Omental fat pad (tissue), 4 donors: ENCODE measurements around the gene TBC1D10B. TPM values are rescaled to one million over a fixed set of nuclear protein-coding genes. Genes with fewer than 3 reads are reported as not detected.
"Not testable (repeated sequence)": the region's sequence is repeated elsewhere in the genome, so short reads cannot be mapped to it uniquely, and the experiment has no call there.

ENCODE experiments used
- ATAC-seq: fragments of 150-250 bp; one replicate; pipeline ENCODE4 v1.9.1; 2016; ENCODE audit warnings: mild to moderate bottlenecking, moderate library complexity; ENCODE audit not compliant: low FRiP score
- DNase-seq: peaks from one replicate; pipeline ENCODE4 v3.0.0-alpha.2; 2019; ENCODE audit warnings: low spot score
- CTCF ChIP-seq, 3 donors: fragments of 450-650 bp; IDR thresholded peaks; one replicate each; pipeline ENCODE4 v1.5.1; 2016 to 2017; ENCODE audit warnings: antibody characterized with exemption in 3 of 3, mild to moderate bottlenecking in 3 of 3, moderate library complexity in 2 of 3
- total RNA-seq, 4 donors: library from RNA; depleted of rRNA; stranded (reverse); fragments of >200 nt; gene quantifications; one replicate each; pipeline ENCODE4 v1.1.0, GENCODE V29; 2016

Gene TBC1D10B
- total RNA-seq, 4 donors from 2014 or later = 19.0 to 28.6 (median 26.7) TPM

- ATAC-seq (no peak), DNase-seq (no peak)
- no peak for TF ChIP-seq CTCF (IDR thresholded peaks at IDR 0.05)
Observed at GRCh38 chr16:30401768-30402425, 31.6 kb upstream of the TBC1D10B start.

GRCh38 chr16:30399435-30400186, 29.3 kb upstream of the TBC1D10B start:
- no peak for TF ChIP-seq CTCF (IDR thresholded peaks at IDR 0.05)
- ATAC-seq (no peak), DNase-seq (no peak)

- ATAC-seq = no peak
- no peak for DNase-seq
Observed at GRCh38 chr16:30398661-30399434, 28.6 kb upstream of the TBC1D10B start.

GRCh38 chr16:30397776-30398660, 27.7 kb upstream of the TBC1D10B start:
- no peak for TF ChIP-seq CTCF (IDR thresholded peaks at IDR 0.05)
- no peak for DNase-seq
- ATAC-seq = no peak

More at GRCh38 chr16:30398661-30399434, 28.6 kb upstream of the TBC1D10B start:
- no peak for TF ChIP-seq CTCF (IDR thresholded peaks at IDR 0.05)

- no peak for DNase-seq
- no peak for ATAC-seq
- TF ChIP-seq CTCF (IDR thresholded peaks at IDR 0.05) = no peak
Observed at GRCh38 chr16:30397056-30397455, 26.8 kb upstream of the TBC1D10B start.

- DNase-seq, ATAC-seq: not testable (repeated sequence)
Observed at GRCh38 chr16:30396627-30397026, 26.3 kb upstream of the TBC1D10B start.
